A549 (cell line): Measurements from ENCODE around the gene LILRA5.

Source experiments
- BHLHE40 ChIP-seq: IDR thresholded peaks from 2 replicates; pipeline ENCODE4 v1.6.1; 2012; ENCODE audit warnings: low read depth, low read length, inconsistent platforms
- RCOR1 ChIP-seq: fragments of 150-350 bp; IDR thresholded peaks from 2 replicates; pipeline ENCODE4 v1.6.1; 2014; ENCODE audit warnings: antibody characterized with exemption, low read length, low read depth

- TF ChIP-seq BHLHE40 (no peak), RCOR1 (no peak)
These were observed 28.3 kb upstream of the LILRA5 start for GRCh38 chr19:54341295-54341694.
